ENCODE measurements around the gene TMEM217.

TMEM217 gene

GRCh38 chr6:37162740-37163139 lies 95.2 kb downstream of the TMEM217 start:
- no peak for DNase-seq (ENCODE audit: low read depth)
